ENCODE measurements around the gene INCA1.

INCA1 gene

GRCh38 chr17:5003214-5003867, 6.0 kb upstream of the INCA1 start:
- DNase-seq (ENCODE audit: low spot score): no peak

- no peak for DNase-seq (ENCODE audit: low spot score)
These were observed 4.9 kb upstream of the INCA1 start for GRCh38 chr17:5002121-5002788.

GRCh38 chr17:5000237-5000639, 2.9 kb upstream of the INCA1 start:
- DNase-seq (ENCODE audit: low spot score): no peak

- no peak for DNase-seq (ENCODE audit: low spot score)
These were observed 2.2 kb upstream of the INCA1 start for GRCh38 chr17:4999430-5000093.

GRCh38 chr17:4998732-4999429, 1.6 kb upstream of the INCA1 start:
- DNase-seq (ENCODE audit: low spot score): peak; percentile 12

- DNase-seq (ENCODE audit: low spot score): no peak
These were observed 857 bp upstream of the INCA1 start for GRCh38 chr17:4998027-4998731.

- no peak for DNase-seq (ENCODE audit: low spot score)
These were observed 3.2 kb downstream of the INCA1 start for GRCh38 chr17:4994081-4994595.

- DNase-seq (ENCODE audit: low spot score): no peak
These were observed 9.4 kb downstream of the INCA1 start for GRCh38 chr17:4987767-4988567.

- peak; percentile 78 for DNase-seq (ENCODE audit: low spot score)
These were observed 10.2 kb downstream of the INCA1 start, which contains the start of gene CAMTA2 for GRCh38 chr17:4986951-4987766. TSS of gene CAMTA2 (minus strand) at chr17:4987675. CDS start at chr17:4986222, 1,453 bp downstream.

GRCh38 chr17:4986403-4986802, 10.9 kb downstream of the INCA1 start:
- DNase-seq (ENCODE audit: low spot score): peak; percentile 7

- no peak for DNase-seq (ENCODE audit: low spot score)
These were observed 15.0 kb downstream of the INCA1 start for GRCh38 chr17:4982305-4982704.

- peak; percentile 37 for DNase-seq (ENCODE audit: low spot score)
These were observed 16.6 kb downstream of the INCA1 start for GRCh38 chr17:4980644-4981216.

- DNase-seq (ENCODE audit: low spot score): no peak
These were observed 18.6 kb downstream of the INCA1 start for GRCh38 chr17:4978726-4979125.

- no peak for DNase-seq (ENCODE audit: low spot score)
These were observed 23.1 kb downstream of the INCA1 start for GRCh38 chr17:4974115-4974670.

- no peak for DNase-seq (ENCODE audit: low spot score)
These were observed 23.8 kb downstream of the INCA1 start for GRCh38 chr17:4973256-4974114.

GRCh38 chr17:4972752-4973151, 24.6 kb downstream of the INCA1 start:
- DNase-seq (ENCODE audit: low spot score): no peak

- no peak for DNase-seq (ENCODE audit: low spot score)
These were observed 25.0 kb downstream of the INCA1 start for GRCh38 chr17:4972322-4972721.

- DNase-seq (ENCODE audit: low spot score): no peak
These were observed 25.5 kb downstream of the INCA1 start for GRCh38 chr17:4971826-4972225.

Measured in LoVo (cell line).